ENCODE data around the gene SMIM35. TPM values are rescaled to one million over a fixed set of nuclear protein-coding genes. Genes with fewer than 3 reads are reported as not detected.

SMIM35 gene
- total RNA-seq, 4 donors from 2014 or later = not detected

DNA sequence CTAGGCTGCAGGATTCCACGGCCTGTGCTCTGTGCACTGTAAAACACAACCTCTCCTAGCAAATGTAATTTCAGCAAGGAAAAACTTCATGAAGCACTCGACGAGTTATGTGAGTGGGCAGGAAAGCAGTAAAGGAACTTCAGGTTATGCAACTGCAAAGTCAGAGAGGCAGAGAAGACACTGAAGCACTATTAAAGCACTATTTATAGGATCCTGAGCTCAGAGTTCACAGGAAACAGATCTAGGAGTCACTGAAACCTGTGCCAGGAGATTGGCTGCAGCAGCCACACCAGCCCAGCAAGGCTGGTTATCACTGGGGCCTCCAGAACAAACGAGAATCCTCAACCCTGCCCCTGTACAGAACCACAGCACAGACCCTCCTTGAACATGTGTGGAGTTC lies 2.5 kb downstream of the SMIM35 start:
- ATAC-seq (peak; percentile 98 to 99), DNase-seq (peak; percentile 42 to 50)
- Histone ChIP-seq H3K27ac (peak overlapping the region; percentile 66 to 77 (median 70)), H3K27me3 (no peaks in the 10 kb centered on the region), H3K9me3 (no peaks in the 10 kb centered on the region), H3K4me3 (no peak overlapping the region), H3K4me1 (peaks cover 13 to 17% of the 10 kb centered on the region in 2 donors), H3K36me3 (no peaks in the 10 kb centered on the region)
- intact Hi-C loops (cut with DNase I; ENCODE audit: low total_unique reads) = no loop called here
- in situ Hi-C loops (cut with MboI; ENCODE audit: low sequenced_read_pairs in 4 of 4) = no loop called here
- TF ChIP-seq POLR2A (IDR thresholded peaks at IDR 0.05) (no peak), CTCF (IDR thresholded peaks at IDR 0.05 in 4 of 5, conservative IDR thresholded peaks at IDR 0.05 in 1 of 5) (no peak)

GRCh38 chr11:118082880-118083552 lies 3.7 kb downstream of the SMIM35 start:
- Histone ChIP-seq H3K4me3 (no peak overlapping the region), H3K27ac (peak overlapping the region in 3 of 4 donors; percentile 4 to 77 (median 21))

DNA sequence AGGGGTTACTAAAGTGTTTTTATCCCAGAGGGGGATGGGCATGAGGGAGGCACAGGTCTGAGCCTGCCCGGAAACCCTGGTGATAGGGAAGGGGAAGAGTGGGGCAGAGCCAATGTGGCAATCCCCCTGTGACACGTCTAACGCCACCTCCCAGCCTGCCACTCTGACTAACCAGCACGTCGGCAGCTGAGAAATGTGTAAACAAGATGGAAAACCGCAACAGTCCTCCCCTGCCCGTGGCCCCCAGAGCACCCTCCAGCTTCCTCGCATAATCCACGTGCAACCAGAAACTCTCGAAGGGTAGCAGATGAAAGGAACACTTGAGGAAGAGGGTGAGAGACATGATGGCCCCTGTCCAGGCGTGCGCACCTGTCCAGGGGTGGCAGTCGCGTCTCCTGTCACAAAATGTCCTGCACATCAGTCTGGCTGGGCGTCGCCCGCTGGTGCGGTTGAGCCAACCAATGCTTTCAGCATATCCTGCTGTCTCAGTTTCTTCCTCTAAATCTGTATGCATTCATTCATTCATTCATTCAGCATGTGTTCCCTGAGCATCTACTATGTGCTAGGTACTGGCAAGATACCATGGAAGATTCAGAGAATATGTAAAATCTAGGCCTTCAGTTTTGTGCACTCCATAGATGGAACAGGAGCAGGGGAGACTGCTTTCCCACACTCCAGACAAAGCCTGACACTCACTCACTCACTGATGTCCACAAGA lies 5.4 kb downstream of the SMIM35 start:
- intact Hi-C loops (cut with DNase I; ENCODE audit: low total_unique reads) = no loop called here
- DNase-seq (no peak), ATAC-seq (no peak)
- in situ Hi-C loops (cut with MboI; ENCODE audit: low sequenced_read_pairs in 4 of 4) = no loop called here
- Histone ChIP-seq H3K4me3 (no peak overlapping the region), H3K9me3 (no peaks in the 10 kb centered on the region), H3K4me1 (peaks cover 13 to 17% of the 10 kb centered on the region in 2 donors), H3K36me3 (no peaks in the 10 kb centered on the region), H3K27me3 (no peaks in the 10 kb centered on the region), H3K27ac (no peak overlapping the region)
- no peak for TF ChIP-seq CTCF (IDR thresholded peaks at IDR 0.05 in 4 of 5, conservative IDR thresholded peaks at IDR 0.05 in 1 of 5)
- TF ChIP-seq POLR2A (IDR thresholded peaks at IDR 0.05) = no peak

More at GRCh38 chr11:118082880-118083552, 3.7 kb downstream of the SMIM35 start:
- in situ Hi-C loops (cut with MboI; ENCODE audit: low sequenced_read_pairs in 4 of 4) = no loop called here
- no peak for DNase-seq
- ATAC-seq = no peak
- Histone ChIP-seq H3K36me3 (no peaks in the 10 kb centered on the region), H3K27me3 (no peaks in the 10 kb centered on the region), H3K4me1 (peaks cover 13 to 17% of the 10 kb centered on the region in 2 donors), H3K9me3 (no peaks in the 10 kb centered on the region)
- no peak for TF ChIP-seq POLR2A (IDR thresholded peaks at IDR 0.05)
- TF ChIP-seq CTCF (IDR thresholded peaks at IDR 0.05 in 4 of 5, conservative IDR thresholded peaks at IDR 0.05 in 1 of 5) = no peak
- intact Hi-C loops (cut with DNase I; ENCODE audit: low total_unique reads) = no loop called here

DNA sequence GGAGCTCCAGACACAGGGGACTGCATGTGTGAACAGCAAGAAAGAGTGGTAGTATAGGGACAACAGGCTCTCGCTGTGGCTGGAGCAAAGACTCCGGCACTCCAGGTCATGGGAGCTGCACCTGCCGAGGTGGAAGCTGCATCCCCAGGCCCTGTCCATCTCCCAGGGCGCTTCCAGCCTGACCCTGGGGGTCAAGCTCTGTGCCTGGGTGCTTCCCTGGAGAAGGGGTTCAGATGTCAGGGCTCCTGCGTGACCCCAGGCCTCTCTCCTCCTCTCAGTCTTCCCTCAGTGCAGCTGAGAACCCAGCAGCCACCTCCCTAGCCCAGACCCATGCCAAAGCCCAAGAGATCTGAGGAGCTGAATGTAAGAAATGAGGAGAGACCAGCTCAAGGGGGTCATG lies 6.5 kb downstream of the SMIM35 start:
- in situ Hi-C loops (cut with MboI; ENCODE audit: low sequenced_read_pairs in 4 of 4) (no loop called here), intact Hi-C loops (cut with DNase I; ENCODE audit: low total_unique reads) (no loop called here)
- Histone ChIP-seq H3K4me3 (no peak overlapping the region), H3K36me3 (no peaks in the 10 kb centered on the region), H3K27me3 (no peaks in the 10 kb centered on the region), H3K4me1 (peaks cover 13 to 17% of the 10 kb centered on the region in 2 donors), H3K27ac (no peak overlapping the region), H3K9me3 (no peaks in the 10 kb centered on the region)
- ATAC-seq = no peak
- no peak for DNase-seq
- TF ChIP-seq CTCF (IDR thresholded peaks at IDR 0.05 in 4 of 5, conservative IDR thresholded peaks at IDR 0.05 in 1 of 5) = no peak
- TF ChIP-seq POLR2A (IDR thresholded peaks at IDR 0.05) = no peak

All from gastrocnemius medialis (tissue), 4 donors.